H1 (cell line): ENCODE measurements around the gene EDA. TPM values are rescaled to one million over a fixed set of nuclear protein-coding genes. Genes with fewer than 3 reads are reported as not detected.

Source experiments
- CTCF ChIA-PET: fragments of 300-600 bp; sonication (Branson Sonifier 250); formaldehyde crosslinking; loops from one replicate; lab custom pipeline; 2021; ENCODE audit not compliant: partially characterized antibody; lab: Charles Lee
- POLR2A ChIA-PET: fragments of 300-600 bp; sonication (Branson Sonifier 250); formaldehyde crosslinking; loops from one replicate; lab custom pipeline; 2021; ENCODE audit warnings: inconsistent platforms; ENCODE audit not compliant: partially characterized antibody; lab: Charles Lee
- DNase-seq, 2 experiments: peaks; one replicate each; pipeline versions ENCODE4 v3.0.0 to v3.0.0-alpha.2; 2010 to 2022; ENCODE audit warnings: low spot score in 2 of 2, low read depth in 1 of 2, mixed read lengths in 1 of 2
- FAIRE-seq: peaks from 2 replicates; lab custom pipeline; 2011; peaks lifted over from hg19 to GRCh38; lab: Jason Lieb, UNC
- H2AFZ ChIP-seq: 2 replicates; pipeline ENCODE4 v1.8.1; 2012; ENCODE audit warnings: low read length, inconsistent platforms
- H2AK5ac ChIP-seq: 2 replicates; pipeline ENCODE4 v1.6.1; 2013; ENCODE audit warnings: low read depth, low read length
- H2BK120ac ChIP-seq: replicated peaks from 2 replicates; pipeline ENCODE3; 2013; ENCODE audit warnings: low read depth, low read length, inconsistent platforms
- H2BK12ac ChIP-seq: 2 replicates; pipeline ENCODE4 v1.6.1; 2013; ENCODE audit warnings: low read depth, low read length
- H2BK15ac ChIP-seq: 2 replicates; pipeline ENCODE4 v1.6.1; 2013; ENCODE audit warnings: low read length
- H2BK20ac ChIP-seq: 2 replicates; pipeline ENCODE4 v1.6.1; 2013; ENCODE audit warnings: low read length
- H2BK5ac ChIP-seq: 2 replicates; pipeline ENCODE4 v1.6.1; 2013; ENCODE audit warnings: low read depth, low read length
- H3K14ac ChIP-seq: 2 replicates; pipeline ENCODE4 v1.6.1; 2013; ENCODE audit warnings: inconsistent platforms; ENCODE audit not compliant: insufficient read length
- H3K18ac ChIP-seq: 2 replicates; pipeline ENCODE4 v1.6.1; 2013; ENCODE audit warnings: low read length; ENCODE audit errors: extremely low read depth
- H3K23ac ChIP-seq: 2 replicates; pipeline ENCODE4 v1.6.1; 2013; ENCODE audit warnings: inconsistent platforms; ENCODE audit not compliant: insufficient read length
- H3K23me2 ChIP-seq: 2 replicates; pipeline ENCODE4 v1.6.1; 2013; ENCODE audit warnings: low read depth, low read length
- H3K27ac ChIP-seq: 2 replicates; pipeline ENCODE4 v1.6.1; 2011; ENCODE audit warnings: low read depth, low read length, inconsistent platforms
- H3K27me3 ChIP-seq, 4 experiments: replicated peaks in 1 of 4; 1 replicate in 1 of 4; 2 replicates in 3 of 4; pipeline versions ENCODE4 v1.6.1 to v1.8.1; 2011 to 2013; ENCODE audit warnings: low read length in 3 of 4, mild to moderate bottlenecking in 3 of 4, inconsistent platforms in 2 of 4, mixed read lengths in 2 of 4, moderate library complexity in 1 of 4; ENCODE audit not compliant: control insufficient read depth in 3 of 4, insufficient read depth in 3 of 4; ENCODE audit errors: extremely low read depth in 1 of 4
- H3K36me3 ChIP-seq, 4 experiments: 2 replicates each; pipeline versions ENCODE4 v1.6.1 to v1.8.1; 2011 to 2013; ENCODE audit warnings: mild to moderate bottlenecking in 4 of 4, low read length in 3 of 4, moderate library complexity in 2 of 4, control low read depth in 1 of 4, inconsistent platforms in 1 of 4; ENCODE audit not compliant: insufficient read depth in 4 of 4, control insufficient read depth in 2 of 4
- H3K4ac ChIP-seq: replicated peaks from 2 replicates; pipeline ENCODE3; 2013; ENCODE audit warnings: low read length, low read depth, mixed read lengths, inconsistent platforms; ENCODE audit not compliant: insufficient read length
- H3K4me1 ChIP-seq, 4 experiments: replicated peaks in 1 of 4; 1 replicate in 1 of 4; 2 replicates in 3 of 4; pipeline versions ENCODE4 v1.6.1 to v1.8.1; 2011 to 2013; ENCODE audit warnings: low read length in 3 of 4, inconsistent platforms in 2 of 4, mixed read lengths in 1 of 4; ENCODE audit not compliant: insufficient read depth in 4 of 4, control insufficient read depth in 3 of 4
- H3K4me2 ChIP-seq, 2 experiments: 2 replicates each; pipeline versions ENCODE4 v1.6.1 to v1.8.1; 2011 to 2013; ENCODE audit warnings: low read depth in 2 of 2, low read length in 2 of 2, control low read depth in 1 of 2, inconsistent platforms in 1 of 2, mild to moderate bottlenecking in 1 of 2; ENCODE audit not compliant: insufficient read depth in 1 of 2
- H3K4me3 ChIP-seq, 4 experiments: fragments of 200-600, 300-600 bp in 1 of 4; sonication (generic), shearing (Covaris generic), sonication (Bioruptor Twin) in 1 of 4; 2 replicates each; pipeline versions ENCODE4 v1.5.1 to v1.8.1; 2011 to 2016; ENCODE audit warnings: low read length in 4 of 4, low read depth in 3 of 4, control low read depth in 2 of 4, inconsistent platforms in 2 of 4, mild to moderate bottlenecking in 2 of 4, mixed read lengths in 1 of 4, moderate library complexity in 1 of 4; ENCODE audit not compliant: insufficient read depth in 2 of 4; ENCODE audit errors: extremely low read depth in 1 of 4
- H3K56ac ChIP-seq: replicated peaks from 2 replicates; pipeline ENCODE3; 2013; ENCODE audit warnings: low read depth, mild to moderate bottlenecking, mixed read lengths, low read length, inconsistent platforms; ENCODE audit not compliant: insufficient read length
- H3K79me1 ChIP-seq: 2 replicates; pipeline ENCODE4 v1.6.1; 2013; ENCODE audit warnings: low read depth, low read length, control low read depth
- H3K79me2 ChIP-seq, 2 experiments: 2 replicates each; pipeline versions ENCODE4 v1.6.1 to v1.8.1; 2012 to 2013; ENCODE audit warnings: low read length in 2 of 2, mild to moderate bottlenecking in 2 of 2, inconsistent platforms in 1 of 2; ENCODE audit not compliant: insufficient read depth in 2 of 2, control insufficient read depth in 1 of 2
- H3K9ac ChIP-seq, 4 experiments: replicated peaks in 1 of 4; 1 replicate in 1 of 4; 2 replicates in 3 of 4; pipeline versions ENCODE4 v1.6.1 to v1.8.1; 2011 to 2013; ENCODE audit warnings: low read depth in 3 of 4, low read length in 3 of 4, control low read depth in 2 of 4, mild to moderate bottlenecking in 2 of 4, moderate library complexity in 2 of 4, inconsistent platforms in 1 of 4; ENCODE audit errors: extremely low read depth in 1 of 4
- H3K9me3 ChIP-seq, 2 experiments: 2 replicates each; pipeline versions ENCODE4 v1.6.1 to v1.8.1; 2012 to 2013; ENCODE audit warnings: mild to moderate bottlenecking in 2 of 2, moderate library complexity in 2 of 2, control low read depth in 1 of 2, inconsistent platforms in 1 of 2, low read depth in 1 of 2, low read length in 1 of 2, mixed read lengths in 1 of 2; ENCODE audit not compliant: insufficient read depth in 2 of 2
- H4K20me1 ChIP-seq, 2 experiments: replicated peaks in 1 of 2; 2 replicates each; pipeline versions ENCODE3 to v1.8.1; 2011 to 2013; ENCODE audit warnings: inconsistent platforms in 2 of 2, low read length in 2 of 2, mild to moderate bottlenecking in 1 of 2; ENCODE audit not compliant: insufficient read depth in 2 of 2, control insufficient read depth in 1 of 2
- H4K5ac ChIP-seq: 2 replicates; pipeline ENCODE4 v1.6.1; 2013; ENCODE audit warnings: low read length, low read depth, mixed read lengths, inconsistent platforms; ENCODE audit not compliant: insufficient read length
- H4K8ac ChIP-seq: 2 replicates; pipeline ENCODE4 v1.8.0; 2013; ENCODE audit warnings: mild to moderate bottlenecking, moderate library complexity, low read length, inconsistent platforms; ENCODE audit not compliant: insufficient read depth; ENCODE audit errors: extremely low read depth
- H4K91ac ChIP-seq: replicated peaks from 2 replicates; pipeline ENCODE3; 2013; ENCODE audit warnings: low read length, mixed read lengths, inconsistent platforms; ENCODE audit not compliant: insufficient read length
- BRCA1 ChIP-seq: IDR thresholded peaks from 2 replicates; pipeline ENCODE4 v1.6.1; 2012; ENCODE audit warnings: low read depth, low read length, improper control_type of control experiment
- CHD2 ChIP-seq: IDR thresholded peaks from 2 replicates; pipeline ENCODE4 v1.6.1; 2012; ENCODE audit warnings: low read length, improper control_type of control experiment
- NRF1 ChIP-seq: IDR thresholded peaks from 2 replicates; pipeline ENCODE4 v1.6.1; 2011; ENCODE audit warnings: mild to moderate bottlenecking, low read depth, low read length, improper control_type of control experiment
- POU5F1 ChIP-seq: IDR thresholded peaks from 2 replicates; pipeline ENCODE4 v1.6.1; 2011; ENCODE audit warnings: low read depth, mild to moderate bottlenecking, low read length, moderate library complexity
- WGBS, 2 experiments: shearing (Covaris generic) in 1 of 2; methylation state at CpG; one replicate each; pipeline versions ENCODE4 v1.1.6 to v1.1.7; 2013 to 2015; ENCODE audit warnings: low lambda C conversion rate in 2 of 2, mixed read lengths in 2 of 2, inconsistent platforms in 1 of 2, low coverage in 1 of 2, missing lambda C conversion rate in 1 of 2; ENCODE audit not compliant: insufficient replicate concordance in 2 of 2, insufficient coverage in 1 of 2, insufficient read length in 1 of 2; ENCODE audit errors: extremely low coverage in 1 of 2, missing lambda C conversion rate in 1 of 2; 5-methylcytosine and 5-hydroxymethylcytosine counted together
- polyA plus RNA-seq, 7 experiments: library from polyadenylated mRNA; depleted of rRNA in 3 of 7; stranded (reverse) in 5 of 7; unstranded in 2 of 7; fragments of >200 nt in 5 of 7; fragments of 200-250 nt in 2 of 7; gene quantifications; 1 replicate in 5 of 7; 2 replicates in 1 of 7; 4 replicates in 1 of 7; pipeline versions ENCODE4 v1.2.1 to v1.2.3, GENCODE V29; 2011 to 2013; ENCODE audit warnings: missing spikeins in 2 of 7, mixed read lengths in 2 of 7
- total RNA-seq: library from RNA; stranded (reverse); fragmentation: NEBNext Ultra II Directional; extraction: Animal tissue kit (Norgen Biotek cat#: 25700); gene quantifications from 2 replicates; pipeline ENCODE4 v1.2.1, GENCODE V29; 2021

Gene EDA
- total and polyA plus RNA-seq, 2 of the 8 experiments (the other 6 are each of a cell fraction or from before 2014, with no cell fraction given) = 7.5 to 10.5 TPM

- CTCF ChIA-PET = no interaction called here
- no peak overlapping the region for H2BK15ac ChIP-seq
Measured at GRCh38 chrX:69762340-69762739, 146.4 kb downstream of the EDA start.

More at GRCh38 chrX:69762340-69762739, 146.4 kb downstream of the EDA start:
- H3K56ac ChIP-seq = no peak overlapping the region
- H4K20me1 ChIP-seq = no peaks in the 10 kb centered on the region
- H4K91ac ChIP-seq = no peak overlapping the region
- H2BK120ac ChIP-seq = no peak overlapping the region
- H3K79me1 ChIP-seq = no peaks in the 10 kb centered on the region
- TF ChIP-seq BRCA1 = no peak
- no peak for TF ChIP-seq NRF1
- TF ChIP-seq POU5F1 = no peak
- TF ChIP-seq CHD2 = no peak
- H3K79me2 ChIP-seq = no peaks in the 10 kb centered on the region
- no peak overlapping the region for H3K23ac ChIP-seq
- H3K9ac ChIP-seq = no peak overlapping the region
- no peaks in the 10 kb centered on the region for H3K9me3 ChIP-seq
- H3K4me1 ChIP-seq = no peaks in the 10 kb centered on the region
- H2AFZ ChIP-seq = no peak overlapping the region
- H2BK12ac ChIP-seq = no peak overlapping the region
- DNase-seq = no peak
- no peak overlapping the region for H4K5ac ChIP-seq
- no peak overlapping the region for H3K18ac ChIP-seq
- 82% methylated on average over 3 of the region's 3 CpGs; no CpG with 5 or more reads in 1 of the 2 experiments for WGBS, 2 experiments
- H3K36me3 ChIP-seq = no peaks in the 10 kb centered on the region
- no peak overlapping the region for H3K4me2 ChIP-seq
- no peak overlapping the region for H4K8ac ChIP-seq
- no peak overlapping the region for H2BK5ac ChIP-seq
- no peak for FAIRE-seq
- H3K27ac ChIP-seq = no peak overlapping the region
- H3K4ac ChIP-seq = no peak overlapping the region
- POLR2A ChIA-PET = no interaction called here
- H3K23me2 ChIP-seq = no peaks in the 10 kb centered on the region
- no peak overlapping the region for H3K14ac ChIP-seq
- H3K27me3 ChIP-seq = no peaks in the 10 kb centered on the region
- H2BK20ac ChIP-seq = no peak overlapping the region
- no peak overlapping the region for H2AK5ac ChIP-seq
- no peak overlapping the region for H3K4me3 ChIP-seq
